ENCODE results near the gene GPR27.
A peak's percentile ranks its signal among the peaks of the same experiment; 100 is the strongest.

GRCh38 chr3:71752831-71753700 lies 589 bp upstream of the GPR27 start:
- TF ChIP-seq, protein P1, sequence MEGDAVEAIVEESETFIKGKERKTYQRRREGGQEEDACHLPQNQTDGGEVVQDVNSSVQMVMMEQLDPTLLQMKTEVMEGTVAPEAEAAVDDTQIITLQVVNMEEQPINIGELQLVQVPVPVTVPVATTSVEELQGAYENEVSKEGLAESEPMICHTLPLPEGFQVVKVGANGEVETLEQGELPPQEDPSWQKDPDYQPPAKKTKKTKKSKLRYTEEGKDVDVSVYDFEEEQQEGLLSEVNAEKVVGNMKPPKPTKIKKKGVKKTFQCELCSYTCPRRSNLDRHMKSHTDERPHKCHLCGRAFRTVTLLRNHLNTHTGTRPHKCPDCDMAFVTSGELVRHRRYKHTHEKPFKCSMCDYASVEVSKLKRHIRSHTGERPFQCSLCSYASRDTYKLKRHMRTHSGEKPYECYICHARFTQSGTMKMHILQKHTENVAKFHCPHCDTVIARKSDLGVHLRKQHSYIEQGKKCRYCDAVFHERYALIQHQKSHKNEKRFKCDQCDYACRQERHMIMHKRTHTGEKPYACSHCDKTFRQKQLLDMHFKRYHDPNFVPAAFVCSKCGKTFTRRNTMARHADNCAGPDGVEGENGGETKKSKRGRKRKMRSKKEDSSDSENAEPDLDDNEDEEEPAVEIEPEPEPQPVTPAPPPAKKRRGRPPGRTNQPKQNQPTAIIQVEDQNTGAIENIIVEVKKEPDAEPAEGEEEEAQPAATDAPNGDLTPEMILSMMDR (IDR thresholded peaks at IDR 0.05; ENCODE audit: control extremely low read depth in 1 of 3, insufficient read depth in 1 of 3, low read depth in 1 of 3, low read length in 3 of 3) = no peak; a peak in 1 of 4 replicates
- TF ChIP-seq JUND (IDR thresholded peaks at IDR 0.05; ENCODE audit: low read length) = no peak
- no peak for TF ChIP-seq POLR2AphosphoS5 (IDR thresholded peaks at IDR 0.05; ENCODE audit: low read depth, low read length)
- TF ChIP-seq RFX5 (IDR thresholded peaks at IDR 0.05; ENCODE audit: borderline replicate concordance, low read depth, low read length) = no peak
- no peak for TF ChIP-seq SRF (IDR thresholded peaks at IDR 0.05; ENCODE audit: low read depth, low read length)
- no peak for TF ChIP-seq NANOG (IDR thresholded peaks at IDR 0.05; ENCODE audit: insufficient read depth, low read depth, low read length, poor library complexity, severe bottlenecking)
- TF ChIP-seq CHD2 (IDR thresholded peaks at IDR 0.05; ENCODE audit: low read length) = no peak
- TF ChIP-seq RNF2 (IDR thresholded peaks at IDR 0.05; ENCODE audit: borderline replicate concordance, low read depth, low read length, missing control alignments, poor library complexity, severe bottlenecking) = peak; percentile 14

Data from H1 (cell line).